Loucy (cell line): ENCODE measurements around the gene FAM171A2.

ENCODE experiments used
- CTCF ChIP-seq: fragments of 200-600 bp; sonication (generic); conservative IDR thresholded peaks from 2 replicates; pipeline ENCODE4 v1.5.1; 2014; ENCODE audit warnings: mild to moderate bottlenecking, antibody characterized with exemption, low read length
- EZH2phosphoT487 ChIP-seq: fragments of 200-600 bp; IDR thresholded peaks from 2 replicates; pipeline ENCODE4 v1.6.1; 2018; ENCODE audit warnings: antibody characterized with exemption, mild to moderate bottlenecking, moderate library complexity, borderline replicate concordance

GRCh38 chr17:44343510-44344209 is 20.0 kb downstream of the FAM171A2 start:
- TF ChIP-seq CTCF (no peak), EZH2phosphoT487 (no peak)
